Heart left ventricle (tissue), 16 donors: ENCODE measurements around the gene PIGS. TPM values are rescaled to one million over a fixed set of nuclear protein-coding genes. Genes with fewer than 3 reads are reported as not detected.
A peak's percentile ranks its signal among the peaks of the same experiment; 100 is the strongest.

Experiments used
- ATAC-seq, 4 donors: fragments of 200-7000 bp; cut with Tn5 transposase; one replicate each; pipeline ENCODE4 v1.9.1; 2020 to 2022; ENCODE audit warnings: moderate library complexity in 4 of 4, mild to moderate bottlenecking in 3 of 4, moderate number of reproducible peaks in 1 of 4
- DNase-seq, 5 donors: peaks; one replicate each; pipeline ENCODE4 v3.0.0-alpha.2; 2020
- H3K27ac ChIP-seq, 12 donors: fragments of 200-600 bp; sonication (generic) in 4 of 12; one replicate each; pipeline versions ENCODE4 v1.5.0 to v1.8.0; 2016 to 2022; ENCODE audit warnings: mild to moderate bottlenecking in 2 of 12
- H3K27me3 ChIP-seq, 9 donors: fragments of 200-600 bp; sonication (generic) in 2 of 9; one replicate each; pipeline versions ENCODE4 v1.5.1 to v1.8.0; 2016 to 2022; ENCODE audit warnings: mild to moderate bottlenecking in 3 of 9
- H3K36me3 ChIP-seq, 9 donors: fragments of 200-600 bp; sonication (generic) in 2 of 9; one replicate each; pipeline versions ENCODE4 v1.5.0 to v1.8.0; 2018 to 2022; ENCODE audit warnings: mild to moderate bottlenecking in 2 of 9
- H3K4me1 ChIP-seq, 12 donors: fragments of 200-600 bp; sonication (generic) in 4 of 12; one replicate each; pipeline versions ENCODE4 v1.5.0 to v1.8.0; 2016 to 2022; ENCODE audit warnings: mild to moderate bottlenecking in 3 of 12
- H3K4me3 ChIP-seq, 12 donors: fragments of 200-600 bp; sonication (generic) in 4 of 12; one replicate each; pipeline versions ENCODE4 v1.5.0 to v1.8.0; 2017 to 2022; ENCODE audit warnings: mild to moderate bottlenecking in 9 of 12, moderate library complexity in 4 of 12
- H3K9me3 ChIP-seq, 12 donors: fragments of 200-600 bp; sonication (generic) in 4 of 12; one replicate each; pipeline versions ENCODE4 v1.5.0 to v1.8.0; 2016 to 2022; ENCODE audit warnings: mild to moderate bottlenecking in 1 of 12
- CTCF ChIP-seq, 12 donors: fragments of 200-600 bp; sonication (generic) in 4 of 12; IDR thresholded peaks; one replicate each; pipeline versions ENCODE4 v1.5.0 to v1.8.0; 2018 to 2022; ENCODE audit warnings: antibody characterized with exemption in 12 of 12, mild to moderate bottlenecking in 5 of 12
- POLR2A ChIP-seq, 2 donors: fragments of 450-650 bp; IDR thresholded peaks; one replicate each; pipeline ENCODE4 v1.6.1; 2017; ENCODE audit warnings: antibody characterized with exemption in 2 of 2, mild to moderate bottlenecking in 2 of 2, moderate library complexity in 2 of 2
- WGBS, 4 donors: extraction: QIAGEN DNeasy Blood & Tissue Kit in 2 of 4; methylation state at CpG; one replicate each; pipeline versions ENCODE4 v1.1.5 to v1.1.7; 2013 to 2018; 5-methylcytosine and 5-hydroxymethylcytosine counted together
- intact Hi-C, 10 donors: fragments of 100-400 bp; cut with DNase I; formaldehyde crosslinking; loops; one replicate each; pipeline versions ENCODE4 v1.11.1 to v1.14.2; 2022
- polyA plus RNA-seq, 2 donors: library from polyadenylated mRNA; stranded (reverse); fragments of 200-250 nt; gene quantifications; one replicate each; pipeline ENCODE4 v1.2.3, GENCODE V29; 2013
- total RNA-seq, 9 donors: library from RNA; depleted of rRNA in 2 of 9; stranded (reverse); fragments of >200 nt in 2 of 9; fragmentation: NEBNext Ultra II Directional in 3 of 9; extraction: Animal tissue kit (Norgen Biotek cat#: 25700) in 3 of 9; gene quantifications; one replicate each; pipeline versions ENCODE4 v1.1.0 to v1.2.4, GENCODE V29; 2016 to 2023
- donor health status: ischemic (EF 13 %, LVEDD 7.1; RV severe dilation, severe dysfunction).
- donor health status: healthy with polysubstance abuse.
- donor health status: DM: no; HTN: yes; CAD: no.
- donor health status: DM: no; HTN: no; CAD: no.
- donor health status: ischemic (EF 25% LVEDD 6.9; RV normal size, moderate dysfunction).
- donor health status: ischemic (EF 25% LVEDD 5.7; RV mildly dilated, moderate dysfunction).
- donor health status: healthy.
- donor health status: DM: yes; HTN: yes; CAD: no.
- donor health status: ischemic (EF 35%, LVEDD 5.7; RV mildly dilated, moderate dysfunction).
- donor health status: nonischemic (EF 11% LVEDD 7.7; RV severe dilation, severe dysfunction).
- donor health status: DM: yes; HTN: yes; CAD: no.
- donor health status: PGD.
- donor health status: ischemic (EF 29% LVEDD 5.4; RV normal size, mild dysfunction).
- donor health status: nonischemic (EF 23%, LVEDD 6.1; RV moderate dilation, normal function).

PIGS gene
- total and polyA plus RNA-seq, 11 donors = 10.4 to 88.4 (median 55.1) TPM

DNA sequence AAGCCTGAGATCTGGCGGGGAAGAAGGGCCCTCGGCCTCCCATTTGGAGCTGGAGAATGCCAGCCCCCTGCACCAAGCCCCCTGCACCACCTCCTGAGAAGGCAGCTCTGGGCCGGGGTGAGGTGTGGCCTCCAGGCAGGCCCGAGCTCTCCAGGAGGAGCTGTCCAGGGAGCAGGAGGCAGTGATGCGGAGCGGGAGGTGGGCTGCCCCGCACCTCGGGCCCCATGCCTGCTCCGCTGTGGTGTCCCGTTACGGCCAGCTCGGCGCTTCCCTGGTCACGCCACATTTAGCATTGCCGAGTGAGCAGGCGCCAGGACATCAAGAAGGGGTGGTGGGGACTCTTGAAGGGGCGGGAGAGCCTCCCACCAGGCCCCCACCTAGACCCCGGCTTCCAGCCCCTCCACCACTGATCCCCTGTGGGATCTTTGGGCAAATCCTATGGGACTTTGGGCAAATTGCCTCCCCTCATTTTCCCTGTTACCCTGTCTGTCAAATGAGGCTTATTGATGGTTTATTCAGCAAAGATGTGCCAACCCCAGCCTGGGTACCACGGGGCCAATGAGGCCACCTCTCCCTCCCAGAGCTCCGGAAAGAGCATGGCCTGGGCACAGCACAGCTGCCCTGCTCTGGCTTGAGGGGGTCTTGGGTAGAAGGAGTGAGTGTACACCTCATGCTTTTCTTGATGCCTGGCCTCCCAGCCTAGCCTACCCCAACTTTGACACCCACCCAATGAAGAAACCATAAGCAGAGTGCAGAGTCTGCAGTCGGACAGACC, 49.8 kb downstream of the PIGS start:
- DNase-seq (peak in 1 of 5 donors; percentile 53), ATAC-seq (peak in 1 of 4 donors; percentile 25)
- Histone ChIP-seq H3K27me3 (peaks cover 0 to 5% (median 0%) of the 10 kb centered on the region in 9 donors), H3K27ac (no peak overlapping the region), H3K9me3 (no peaks in the 10 kb centered on the region), H3K4me1 (no peaks in the 10 kb centered on the region), H3K36me3 (no peaks in the 10 kb centered on the region), H3K4me3 (no peak overlapping the region)
- 50 to 74% (median 56%) methylated on average over 6 to 21 of the region's 21 CpGs for WGBS, 4 donors
- TF ChIP-seq CTCF (IDR thresholded peaks at IDR 0.05) (no peak), POLR2A (IDR thresholded peaks at IDR 0.05) (no peak)
- intact Hi-C loops = no loop called here

- H3K9me3 ChIP-seq = no peaks in the 10 kb centered on the region
- H3K36me3 ChIP-seq = no peaks in the 10 kb centered on the region
- TF ChIP-seq CTCF (IDR thresholded peaks at IDR 0.05) (no peak), POLR2A (IDR thresholded peaks at IDR 0.05) (no peak)
- H3K4me3 ChIP-seq = no peak overlapping the region
- no peaks in the 10 kb centered on the region for H3K4me1 ChIP-seq
- H3K27ac ChIP-seq = no peak overlapping the region
- peaks cover 0 to 5% (median 0%) of the 10 kb centered on the region in 9 donors for H3K27me3 ChIP-seq
- 80 to 85% (median 82%) methylated on average over 6 of the region's 6 CpGs for WGBS, 4 donors
- ATAC-seq = no peak
- intact Hi-C loops = no loop called here
- peak in 1 of 5 donors; percentile 47 for DNase-seq
These were observed 50.6 kb downstream of the PIGS start for GRCh38 chr17:28520687-28521086.

DNA sequence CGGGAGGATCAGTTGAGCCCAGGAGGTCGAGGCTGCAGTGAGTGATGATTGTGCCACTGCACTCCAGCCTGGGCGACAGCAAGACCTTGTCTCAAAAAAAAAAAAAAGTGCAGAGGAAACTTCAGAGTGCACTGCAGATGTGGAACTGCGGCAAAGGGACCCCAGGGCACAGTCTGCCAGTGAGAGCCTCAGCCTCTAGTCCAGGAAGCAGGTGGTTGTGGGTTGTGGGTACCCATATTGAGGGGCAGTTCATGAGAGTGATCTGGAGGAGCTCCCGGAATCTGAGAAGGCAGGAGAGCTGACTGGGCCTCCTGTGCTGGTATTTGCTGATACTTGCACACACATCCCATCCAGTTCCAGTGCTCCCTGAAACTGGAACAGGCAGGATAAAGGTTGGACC, 52.1 kb downstream of the PIGS start:
- no peak for ATAC-seq
- TF ChIP-seq POLR2A (IDR thresholded peaks at IDR 0.05) = no peak
- no peak for TF ChIP-seq CTCF (IDR thresholded peaks at IDR 0.05)
- intact Hi-C loops = no loop called here
- no peak overlapping the region for H3K27ac ChIP-seq
- no peaks in the 10 kb centered on the region for H3K4me1 ChIP-seq
- H3K27me3 ChIP-seq = peaks cover 0 to 9% (median 0%) of the 10 kb centered on the region in 9 donors
- H3K4me3 ChIP-seq = no peak overlapping the region
- H3K36me3 ChIP-seq = no peaks in the 10 kb centered on the region
- H3K9me3 ChIP-seq = no peaks in the 10 kb centered on the region
- DNase-seq = peak in 1 of 5 donors; percentile 0
- WGBS, 4 donors = 70 to 79% (median 76%) methylated on average over 5 of the region's 5 CpGs

GRCh38 chr17:28518578-28518977, 52.7 kb downstream of the PIGS start:
- H3K36me3 ChIP-seq = no peaks in the 10 kb centered on the region
- no peak for TF ChIP-seq CTCF (IDR thresholded peaks at IDR 0.05)
- TF ChIP-seq POLR2A (IDR thresholded peaks at IDR 0.05) = no peak
- H3K4me1 ChIP-seq = no peaks in the 10 kb centered on the region
- peaks cover 0 to 14% (median 2%) of the 10 kb centered on the region in 9 donors for H3K27me3 ChIP-seq
- no peak for ATAC-seq
- H3K27ac ChIP-seq = no peak overlapping the region
- no peaks in the 10 kb centered on the region for H3K9me3 ChIP-seq
- DNase-seq = no peak
- WGBS, 4 donors = 80 to 91% (median 84%) methylated on average over 7 of the region's 7 CpGs
- intact Hi-C loops = no loop called here
- H3K4me3 ChIP-seq = no peak overlapping the region
